Endothelial cell of umbilical vein (primary cell): ENCODE data around the gene GUCA2A. TPM values are rescaled to one million over a fixed set of nuclear protein-coding genes. Genes with fewer than 3 reads are reported as not detected.

Experiments
- BruUV-seq: library from RNA; stranded (reverse); fragments of 400-500 nt; replicated peaks from 2 replicates; lab custom pipeline; 2021; lab: Mats Ljungman, UMichigan
- CTCF ChIA-PET: fragments of 300-600, 350-600 bp; sonication (Branson Sonifier 250); formaldehyde crosslinking; loops from one replicate; lab custom pipeline; 2021; ENCODE audit warnings: antibody characterized with exemption, inconsistent platforms; lab: Charles Lee
- POLR2A ChIA-PET: fragments of 300-600, 350-600 bp; sonication (Branson Sonifier 250); formaldehyde crosslinking; loops from one replicate; lab custom pipeline; 2021; ENCODE audit warnings: antibody characterized with exemption, inconsistent platforms; lab: Charles Lee
- DNase-seq: peaks from one replicate; pipeline ENCODE4 v3.0.0-alpha.2; 2011; ENCODE audit warnings: low read depth, low spot score
- FAIRE-seq: peaks from 2 replicates; lab custom pipeline; 2011; peaks lifted over from hg19 to GRCh38; lab: Jason Lieb, UNC
- H2AFZ ChIP-seq: 2 replicates; pipeline ENCODE4 v1.6.0; 2012; ENCODE audit warnings: low read depth, low read length, control low read depth, inconsistent platforms
- H3K27ac ChIP-seq: 2 replicates; pipeline ENCODE4 v1.5.1; 2011; ENCODE audit warnings: low read depth, mild to moderate bottlenecking, control low read depth, low read length, moderate library complexity; ENCODE audit not compliant: insufficient read depth
- H3K27me3 ChIP-seq, 2 experiments: 2 replicates each; pipeline versions ENCODE4 v1.6.0 to v1.6.1; 2011; ENCODE audit warnings: low read length in 2 of 2, mixed read lengths in 1 of 2; ENCODE audit not compliant: control insufficient read depth in 2 of 2, insufficient read depth in 2 of 2
- H3K36me3 ChIP-seq, 2 experiments: 2 replicates in 1 of 2; 3 replicates in 1 of 2; pipeline ENCODE4 v1.5.1; 2011; ENCODE audit warnings: low read length in 2 of 2, mild to moderate bottlenecking in 1 of 2, moderate library complexity in 1 of 2; ENCODE audit not compliant: control insufficient read depth in 2 of 2, insufficient read depth in 2 of 2; ENCODE audit errors: extremely low read depth in 1 of 2
- H3K4me1 ChIP-seq: 3 replicates; pipeline ENCODE4 v1.5.1; 2011; ENCODE audit warnings: mild to moderate bottlenecking, low read length; ENCODE audit not compliant: control insufficient read depth, insufficient read depth; ENCODE audit errors: extremely low read depth
- H3K4me2 ChIP-seq: 2 replicates; pipeline ENCODE4 v1.6.1; 2011; ENCODE audit warnings: low read length, control low read depth, mixed read lengths; ENCODE audit not compliant: insufficient read depth
- H3K4me3 ChIP-seq, 3 experiments: fragments of 200-600 bp in 1 of 3; sonication (generic), shearing (Covaris generic) in 1 of 3; replicated peaks in 1 of 3; 2 replicates each; pipeline ENCODE4 v1.5.1; 2011 to 2016; ENCODE audit warnings: control low read depth in 3 of 3, low read length in 3 of 3, mild to moderate bottlenecking in 2 of 3, inconsistent platforms in 1 of 3, low read depth in 1 of 3, moderate library complexity in 1 of 3; ENCODE audit not compliant: insufficient read depth in 1 of 3
- H3K79me2 ChIP-seq: 2 replicates; pipeline ENCODE4 v1.6.0; 2012; ENCODE audit warnings: low read length, inconsistent platforms; ENCODE audit not compliant: control insufficient read depth, insufficient read depth
- H3K9ac ChIP-seq: replicated peaks from 2 replicates; pipeline ENCODE3; 2011; ENCODE audit warnings: low read length, control low read depth; ENCODE audit not compliant: insufficient read depth; ENCODE audit errors: extremely low read depth
- H3K9me1 ChIP-seq: replicated peaks from 3 replicates; pipeline ENCODE4 v1.6.0; 2011; ENCODE audit warnings: mild to moderate bottlenecking, low read length; ENCODE audit not compliant: control insufficient read depth, insufficient read depth; ENCODE audit errors: extremely low read depth
- H3K9me3 ChIP-seq: replicated peaks from 2 replicates; pipeline ENCODE4 v1.5.1; 2012; ENCODE audit warnings: low read length, inconsistent platforms; ENCODE audit not compliant: control insufficient read depth, insufficient read depth
- H4K20me1 ChIP-seq: replicated peaks from 2 replicates; pipeline ENCODE3; 2011; ENCODE audit warnings: mild to moderate bottlenecking, low read length; ENCODE audit not compliant: control insufficient read depth, insufficient read depth; ENCODE audit errors: extremely low read depth
- EZH2 ChIP-seq: IDR thresholded peaks from 2 replicates; pipeline ENCODE4 v1.6.1; 2012; ENCODE audit warnings: borderline replicate concordance, low read depth, mild to moderate bottlenecking, moderate library complexity, low read length, inconsistent platforms; ENCODE audit not compliant: severe bottlenecking
- FOS ChIP-seq: IDR thresholded peaks from 2 replicates; pipeline ENCODE4 v1.6.1; 2011; ENCODE audit warnings: mild to moderate bottlenecking, low read length, moderate library complexity, borderline replicate concordance; ENCODE audit not compliant: insufficient read depth
- GATA2 ChIP-seq: IDR thresholded peaks from 2 replicates; pipeline ENCODE4 v1.7.0; 2011; ENCODE audit warnings: low read depth, mild to moderate bottlenecking, moderate library complexity, mixed read lengths, low read length; ENCODE audit not compliant: insufficient read length, insufficient read depth
- MYC ChIP-seq: IDR thresholded peaks from one replicate; pipeline ENCODE4 v1.6.1; 2011; ENCODE audit warnings: mild to moderate bottlenecking, low read depth, low read length
- POLR2A ChIP-seq: IDR thresholded peaks from 2 replicates; pipeline ENCODE4 v1.6.1; 2012; ENCODE audit warnings: low read depth, mild to moderate bottlenecking, control low read depth, low read length
- dilution Hi-C: fragments of 300-500 bp; cut with MboI; formaldehyde crosslinking; loops from one replicate; pipeline ENCODE4 v1.15.0; 2019; ENCODE audit warnings: low sequenced_read_pairs; ENCODE audit not compliant: extremely low pct_ligation_motif_present
- intact Hi-C: fragments of 100-400 bp; cut with micrococcal nuclease; formaldehyde crosslinking; loops from one replicate; pipeline ENCODE4 v1.10.0; 2022
- polyA plus RNA-seq, 4 experiments: library from polyadenylated mRNA; depleted of rRNA in 3 of 4; stranded (reverse) in 3 of 4; unstranded in 1 of 4; fragments of >200 nt; gene quantifications; 2 replicates each; pipeline versions ENCODE4 v1.2.1 to v1.2.3, GENCODE V29; 2011 to 2012; ENCODE audit warnings: missing spikeins in 1 of 4
- total RNA-seq: library from RNA; stranded (reverse); gene quantifications from 2 replicates; pipeline ENCODE4 v1.2.3, GENCODE V29; 2021

Gene GUCA2A
- total and polyA plus RNA-seq, 2 donors (not counting 3 experiments of a cell fraction or from before 2014, with no cell fraction given): not detected

DNA sequence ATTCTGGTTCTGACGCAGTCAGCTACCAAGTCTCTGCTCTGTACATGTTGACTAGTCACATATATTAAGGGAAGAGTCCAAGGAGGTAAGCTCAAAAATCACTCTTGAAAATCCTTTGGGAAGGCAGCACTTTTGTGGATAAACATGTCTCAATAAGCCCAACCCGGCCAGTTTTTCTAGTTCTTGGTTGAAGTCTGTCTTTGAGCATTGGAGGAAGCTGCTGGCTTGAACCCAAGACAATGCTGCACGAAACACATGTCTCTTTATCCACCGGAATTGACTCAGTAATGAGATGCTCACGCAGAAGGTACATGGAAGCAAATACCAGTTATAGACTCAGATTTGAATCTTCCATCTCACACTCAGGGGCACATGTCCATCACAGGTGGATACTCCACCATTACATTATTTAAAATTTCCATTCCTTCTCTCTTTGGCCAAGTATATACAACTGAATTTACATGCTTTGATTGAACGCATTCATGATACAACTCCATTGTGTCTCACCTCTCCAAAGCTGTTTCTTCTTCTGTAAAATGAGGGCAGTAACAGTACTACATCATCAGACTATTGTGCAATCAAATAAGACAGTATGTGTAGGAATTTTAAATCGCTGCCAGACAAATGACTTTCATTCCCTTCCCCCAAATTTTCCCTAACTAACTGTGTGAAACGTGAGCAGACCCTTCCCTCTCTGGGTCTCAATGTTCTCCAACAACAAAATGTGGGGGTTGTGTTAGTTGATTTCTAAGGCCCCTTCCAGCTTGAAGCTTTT lies 9.6 kb upstream of the GUCA2A start:
- Histone ChIP-seq H3K27ac (no peak overlapping the region), H2AFZ (no peak overlapping the region), H3K9me3 (no peaks in the 10 kb centered on the region), H4K20me1 (no peaks in the 10 kb centered on the region), H3K79me2 (no peaks in the 10 kb centered on the region), H3K4me1 (peaks cover 17% of the 10 kb centered on the region), H3K9me1 (no peaks in the 10 kb centered on the region), H3K36me3 (no peaks in the 10 kb centered on the region), H3K4me3 (no peak overlapping the region), H3K4me2 (no peak overlapping the region), H3K9ac (no peak overlapping the region), H3K27me3 (no peaks in the 10 kb centered on the region)
- CTCF ChIA-PET: interaction anchor here (0.5 to 4.9 kb wide), 76 partner anchors 9 to 660 kb away, joined by 3 to 58 read pairs (median 4); partner anchors contain the start of genes CCDC30, FOXJ3 and GUCA2A
- BruUV-seq: no TSS peak
- dilution Hi-C loops: no loop called here
- POLR2A ChIA-PET: no interaction called here
- no peak for FAIRE-seq
- no peak for DNase-seq
- no peak for TF ChIP-seq FOS
- TF ChIP-seq POLR2A: no peak
- TF ChIP-seq GATA2: no peak
- TF ChIP-seq EZH2: no peak
- no peak for TF ChIP-seq MYC
- intact Hi-C loops: loop anchor here (1.0 to 10.0 kb wide), 5 partner anchors 27 to 600 kb away; partner anchors contain the start of genes CCDC30 and PPIH
